ENCODE results near the gene CADPS.

Gene CADPS

GRCh38 chr3:62677926-62678325 is 197.3 kb downstream of the CADPS start:
- TF ChIP-seq, protein P1, sequence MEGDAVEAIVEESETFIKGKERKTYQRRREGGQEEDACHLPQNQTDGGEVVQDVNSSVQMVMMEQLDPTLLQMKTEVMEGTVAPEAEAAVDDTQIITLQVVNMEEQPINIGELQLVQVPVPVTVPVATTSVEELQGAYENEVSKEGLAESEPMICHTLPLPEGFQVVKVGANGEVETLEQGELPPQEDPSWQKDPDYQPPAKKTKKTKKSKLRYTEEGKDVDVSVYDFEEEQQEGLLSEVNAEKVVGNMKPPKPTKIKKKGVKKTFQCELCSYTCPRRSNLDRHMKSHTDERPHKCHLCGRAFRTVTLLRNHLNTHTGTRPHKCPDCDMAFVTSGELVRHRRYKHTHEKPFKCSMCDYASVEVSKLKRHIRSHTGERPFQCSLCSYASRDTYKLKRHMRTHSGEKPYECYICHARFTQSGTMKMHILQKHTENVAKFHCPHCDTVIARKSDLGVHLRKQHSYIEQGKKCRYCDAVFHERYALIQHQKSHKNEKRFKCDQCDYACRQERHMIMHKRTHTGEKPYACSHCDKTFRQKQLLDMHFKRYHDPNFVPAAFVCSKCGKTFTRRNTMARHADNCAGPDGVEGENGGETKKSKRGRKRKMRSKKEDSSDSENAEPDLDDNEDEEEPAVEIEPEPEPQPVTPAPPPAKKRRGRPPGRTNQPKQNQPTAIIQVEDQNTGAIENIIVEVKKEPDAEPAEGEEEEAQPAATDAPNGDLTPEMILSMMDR (IDR thresholded peaks at IDR 0.05; ENCODE audit: low read depth, low read length): no peak
- H3K4me3 ChIP-seq (ENCODE audit: low read depth, low read length): no peak overlapping the region

DNA sequence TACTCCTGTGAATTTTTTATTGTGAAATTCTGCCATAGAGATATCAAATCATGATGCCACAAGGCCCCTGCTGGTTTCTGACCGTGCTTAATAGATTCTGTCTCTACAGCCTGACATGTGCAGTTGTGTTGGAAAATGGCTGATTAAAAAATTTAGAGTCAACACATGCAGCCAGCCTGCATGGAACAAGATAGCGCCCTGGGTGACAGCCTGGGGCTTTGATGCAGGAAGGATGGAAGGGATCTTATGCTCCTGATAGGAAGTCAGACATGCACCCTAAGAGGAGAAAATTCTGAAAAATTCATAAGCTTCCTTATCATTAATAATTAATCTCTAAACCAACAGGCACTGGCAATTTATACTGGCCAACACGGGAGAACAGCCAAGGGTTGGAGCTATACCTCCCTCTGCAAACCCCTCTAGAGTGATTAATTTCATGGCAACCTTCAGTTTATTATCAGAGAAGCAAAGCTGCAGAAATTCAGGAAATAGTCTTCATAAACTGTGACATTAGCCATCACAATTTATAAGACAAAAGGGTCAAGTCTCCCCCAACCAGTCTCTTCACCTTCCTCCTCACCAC is 198.4 kb downstream of the CADPS start:
- no peak overlapping the region for H3K4me3 ChIP-seq (ENCODE audit: low read depth, low read length)
- TF ChIP-seq, protein P1 (IDR thresholded peaks at IDR 0.05; ENCODE audit: low read depth, low read length): no peak

- TF ChIP-seq, protein P1 (IDR thresholded peaks at IDR 0.05; ENCODE audit: low read depth, low read length): no peak
- H3K4me3 ChIP-seq (ENCODE audit: low read depth, low read length): no peak overlapping the region
These were observed 199.7 kb downstream of the CADPS start for GRCh38 chr3:62675492-62675891.

- TF ChIP-seq, protein P1 (IDR thresholded peaks at IDR 0.05; ENCODE audit: low read depth, low read length): no peak
- no peak overlapping the region for H3K4me3 ChIP-seq (ENCODE audit: low read depth, low read length)
These were observed 202.3 kb downstream of the CADPS start for GRCh38 chr3:62672988-62673313.

GRCh38 chr3:62672270-62672987 is 202.8 kb downstream of the CADPS start:
- TF ChIP-seq, protein P1 (IDR thresholded peaks at IDR 0.05; ENCODE audit: low read depth, low read length): no peak
- H3K4me3 ChIP-seq (ENCODE audit: low read depth, low read length): no peak overlapping the region

GRCh38 chr3:62670351-62670750 is 204.9 kb downstream of the CADPS start:
- H3K4me3 ChIP-seq (ENCODE audit: low read depth, low read length): no peak overlapping the region
- TF ChIP-seq, protein P1 (IDR thresholded peaks at IDR 0.05; ENCODE audit: low read depth, low read length): no peak

GRCh38 chr3:62669161-62669560 is 206.1 kb downstream of the CADPS start:
- H3K4me3 ChIP-seq (ENCODE audit: low read depth, low read length): no peak overlapping the region
- TF ChIP-seq, protein P1 (IDR thresholded peaks at IDR 0.05; ENCODE audit: low read depth, low read length): no peak

All from WI38 (cell line).